Astrocyte (in vitro differentiated cells and primary cell): Measurements from ENCODE around the gene PXDN.

ENCODE experiments used
- EZH2 ChIP-seq: IDR thresholded peaks from 2 replicates; pipeline ENCODE4 v1.6.1; 2012; ENCODE audit warnings: mild to moderate bottlenecking, low read length, inconsistent platforms; ENCODE audit not compliant: insufficient read depth
- TF ChIP-seq, protein P1 (sequence below): IDR thresholded peaks from 2 replicates; pipeline ENCODE4 v1.5.1; 2011; ENCODE audit warnings: low read depth, mild to moderate bottlenecking, inconsistent platforms, low read length, moderate library complexity; ENCODE audit not compliant: insufficient read depth

DNA sequence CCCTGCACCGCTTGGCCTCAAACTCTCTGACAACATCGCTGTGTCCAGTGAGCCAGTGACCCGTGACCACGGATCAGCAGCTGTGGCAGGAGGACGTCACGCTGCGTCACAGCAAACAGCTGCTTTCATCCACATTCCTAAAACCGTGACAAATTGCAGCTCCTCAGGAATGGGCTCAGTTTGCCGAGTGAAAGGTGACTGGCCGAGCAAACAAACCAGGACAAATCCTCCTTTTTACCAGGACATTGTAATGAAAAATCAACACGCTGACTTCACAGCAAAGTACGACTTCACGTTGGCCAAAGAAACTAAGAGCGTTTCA lies 57.6 kb downstream of the PXDN start:
- TF ChIP-seq, protein P1, sequence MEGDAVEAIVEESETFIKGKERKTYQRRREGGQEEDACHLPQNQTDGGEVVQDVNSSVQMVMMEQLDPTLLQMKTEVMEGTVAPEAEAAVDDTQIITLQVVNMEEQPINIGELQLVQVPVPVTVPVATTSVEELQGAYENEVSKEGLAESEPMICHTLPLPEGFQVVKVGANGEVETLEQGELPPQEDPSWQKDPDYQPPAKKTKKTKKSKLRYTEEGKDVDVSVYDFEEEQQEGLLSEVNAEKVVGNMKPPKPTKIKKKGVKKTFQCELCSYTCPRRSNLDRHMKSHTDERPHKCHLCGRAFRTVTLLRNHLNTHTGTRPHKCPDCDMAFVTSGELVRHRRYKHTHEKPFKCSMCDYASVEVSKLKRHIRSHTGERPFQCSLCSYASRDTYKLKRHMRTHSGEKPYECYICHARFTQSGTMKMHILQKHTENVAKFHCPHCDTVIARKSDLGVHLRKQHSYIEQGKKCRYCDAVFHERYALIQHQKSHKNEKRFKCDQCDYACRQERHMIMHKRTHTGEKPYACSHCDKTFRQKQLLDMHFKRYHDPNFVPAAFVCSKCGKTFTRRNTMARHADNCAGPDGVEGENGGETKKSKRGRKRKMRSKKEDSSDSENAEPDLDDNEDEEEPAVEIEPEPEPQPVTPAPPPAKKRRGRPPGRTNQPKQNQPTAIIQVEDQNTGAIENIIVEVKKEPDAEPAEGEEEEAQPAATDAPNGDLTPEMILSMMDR: no peak
- TF ChIP-seq EZH2: no peak
